ENCODE data around the gene PROK1.

Gene PROK1

GRCh38 chr1:110490791-110491451 is 40.0 kb downstream of the PROK1 start:
- DNase-seq, result no peak

GRCh38 chr1:110492573-110492972 is 41.6 kb downstream of the PROK1 start:
- no peak for DNase-seq

- no peak for DNase-seq
Measured at GRCh38 chr1:110493059-110493699, 42.2 kb downstream of the PROK1 start.

GRCh38 chr1:110494036-110494435 is 43.1 kb downstream of the PROK1 start:
- DNase-seq, result no peak

GRCh38 chr1:110494522-110495406 is 43.8 kb downstream of the PROK1 start:
- DNase-seq, result no peak

- peak; percentile 70 for DNase-seq
Measured at GRCh38 chr1:110495926-110496600, 45.1 kb downstream of the PROK1 start.

- no peak for DNase-seq
Measured at GRCh38 chr1:110498270-110498669, 47.3 kb downstream of the PROK1 start.

GRCh38 chr1:110501488-110502132 is 50.7 kb downstream of the PROK1 start:
- no peak for DNase-seq

- no peak for DNase-seq
Measured at GRCh38 chr1:110502402-110503151, 51.6 kb downstream of the PROK1 start.

GRCh38 chr1:110503471-110503870 is 52.5 kb downstream of the PROK1 start:
- no peak for DNase-seq

GRCh38 chr1:110504226-110504625 is 53.3 kb downstream of the PROK1 start:
- no peak for DNase-seq

GRCh38 chr1:110505596-110505995 is 54.6 kb downstream of the PROK1 start:
- no peak for DNase-seq

- no peak for DNase-seq
Measured at GRCh38 chr1:110506541-110506940, 55.6 kb downstream of the PROK1 start.
